ENCODE measurements around the gene R3HDML.
A peak's percentile ranks its signal among the peaks of the same experiment; 100 is the strongest.

The R3HDML gene

DNA sequence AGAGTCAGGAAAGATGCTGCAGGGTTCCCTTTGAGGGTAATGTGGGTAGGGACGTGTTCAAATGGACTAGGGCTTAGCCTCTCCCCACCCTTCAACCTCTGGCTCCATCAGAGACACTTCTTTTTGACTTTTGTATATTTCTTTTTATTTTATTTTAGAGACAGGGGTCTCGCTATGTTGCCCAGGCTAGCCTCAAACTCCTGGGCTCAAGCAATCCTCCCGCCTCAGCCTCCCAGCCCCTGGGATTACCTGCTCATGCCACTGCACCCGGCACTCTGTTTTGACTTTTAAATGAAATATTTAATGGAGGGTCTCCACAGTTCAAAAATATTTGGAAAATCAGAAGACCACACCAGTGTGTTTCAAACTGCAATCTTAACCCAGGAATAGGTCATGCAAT, 27.2 kb downstream of the R3HDML start:
- no peak for DNase-seq (ENCODE audit: low spot score)

DNA sequence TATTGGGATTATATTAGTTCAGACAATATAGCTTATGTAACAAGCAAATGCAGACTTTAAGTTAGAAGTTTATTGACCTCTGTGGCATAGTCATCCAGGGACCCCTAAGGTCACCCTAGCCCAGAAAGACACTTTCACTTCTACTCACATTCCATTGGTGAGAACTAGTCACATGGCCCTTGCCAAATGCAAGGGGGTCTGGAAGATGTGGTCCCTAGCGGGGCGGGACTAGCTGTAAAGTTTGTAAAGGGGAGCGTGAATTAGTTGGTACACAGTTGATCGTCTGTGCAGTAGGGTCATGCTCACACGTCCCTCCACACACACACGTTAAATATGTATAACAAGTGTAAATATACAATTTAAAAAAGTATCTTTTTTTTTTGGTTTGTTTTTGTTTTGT, 27.9 kb downstream of the R3HDML start:
- no peak for DNase-seq (ENCODE audit: low spot score)

DNA sequence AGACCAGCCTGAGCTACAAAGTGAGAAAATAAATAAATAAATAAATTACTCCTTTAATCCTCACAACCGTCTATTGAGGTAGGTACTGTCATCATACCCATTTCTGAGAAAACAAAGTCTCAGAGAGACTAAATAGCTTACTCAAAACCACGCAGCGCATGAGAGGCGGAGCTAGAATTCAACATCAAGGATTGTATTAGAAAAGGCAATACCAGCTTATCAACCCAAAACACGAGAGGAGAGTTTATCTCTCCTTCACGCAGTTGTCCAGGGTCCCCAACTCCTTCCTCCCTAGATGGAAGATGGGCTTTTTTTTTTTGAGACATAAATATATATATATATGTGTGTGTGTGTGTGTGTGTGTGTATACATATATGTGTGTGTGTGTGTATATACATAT, 30.9 kb downstream of the R3HDML start:
- DNase-seq (ENCODE audit: low spot score): no peak

DNA sequence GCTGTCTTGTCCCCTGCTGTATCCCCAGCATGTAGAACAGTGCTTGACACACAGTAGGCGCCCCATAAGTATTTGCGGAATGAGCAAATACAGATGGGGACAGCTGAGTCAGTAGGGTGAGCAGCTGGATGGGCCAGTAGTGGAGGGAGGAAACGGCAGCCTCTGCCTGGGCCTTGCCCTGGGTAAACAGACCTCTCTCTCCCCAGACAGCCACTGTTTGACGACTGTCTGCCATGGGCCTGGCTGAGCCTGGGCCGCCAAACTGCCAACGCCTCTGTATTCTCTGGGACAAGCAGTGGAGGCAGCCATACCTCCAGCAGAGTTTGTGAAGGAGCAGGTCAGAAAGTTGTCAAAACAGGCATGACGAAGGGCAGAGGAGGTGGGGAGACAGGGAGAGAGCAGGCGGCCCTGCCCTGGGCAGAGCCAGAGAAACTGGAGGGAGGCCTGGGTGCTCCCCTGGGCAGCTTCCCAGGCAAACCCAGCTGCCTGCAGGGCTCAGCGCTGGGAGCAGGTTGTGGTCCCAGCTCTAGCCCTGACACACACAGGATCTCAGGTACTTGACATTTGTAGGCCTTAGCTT, 33.9 kb downstream of the R3HDML start:
- no peak for DNase-seq (ENCODE audit: low spot score)

DNA sequence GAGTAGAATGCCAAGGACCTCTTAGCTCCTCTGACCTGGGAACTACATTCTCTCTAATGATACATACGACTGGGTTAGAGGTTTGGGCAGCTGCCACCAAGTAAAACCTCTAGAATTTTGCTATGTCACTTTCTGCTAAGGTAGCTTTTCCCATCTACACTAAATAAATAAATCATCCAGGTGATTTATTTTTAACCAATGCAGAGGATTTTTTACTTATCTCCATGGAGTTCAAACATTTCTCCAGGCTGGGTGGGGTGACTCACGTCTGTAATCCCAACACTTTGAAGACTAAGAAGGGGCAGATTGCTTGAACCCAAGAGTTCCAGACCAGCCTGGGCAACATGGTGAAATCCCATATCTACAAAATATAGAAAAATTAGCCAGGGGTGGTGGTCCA, 45.8 kb downstream of the R3HDML start:
- DNase-seq (ENCODE audit: low spot score): no peak

DNA sequence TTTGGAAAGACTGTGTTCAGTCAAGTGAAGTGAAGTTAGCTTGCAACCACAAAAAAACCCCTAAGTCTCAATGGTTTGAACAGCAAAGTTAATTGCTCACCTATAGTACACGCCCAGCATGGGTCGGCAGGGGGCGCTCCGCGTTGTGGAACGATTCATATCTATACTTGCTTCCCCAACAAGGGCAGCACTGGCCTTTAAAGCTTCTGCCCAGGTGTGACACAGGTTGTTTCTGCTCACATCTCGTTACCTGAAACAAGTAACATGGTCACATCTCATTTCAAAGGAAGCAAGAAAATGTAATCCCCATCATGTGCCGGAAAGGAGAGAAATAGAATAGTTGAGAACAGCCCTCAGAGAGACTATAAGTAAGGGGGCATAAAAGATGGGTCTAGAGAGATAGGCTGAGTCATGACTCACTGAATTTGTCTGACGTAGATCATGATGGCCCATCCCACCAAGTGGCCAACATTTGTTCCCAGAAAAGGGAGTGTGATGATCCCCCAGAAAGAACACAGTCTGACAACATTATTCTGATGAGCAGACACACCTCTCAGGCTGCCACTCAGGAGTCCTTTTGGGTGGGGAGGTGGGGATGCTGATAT, 47.7 kb downstream of the R3HDML start:
- DNase-seq (ENCODE audit: low spot score): peak; percentile 81

DNA sequence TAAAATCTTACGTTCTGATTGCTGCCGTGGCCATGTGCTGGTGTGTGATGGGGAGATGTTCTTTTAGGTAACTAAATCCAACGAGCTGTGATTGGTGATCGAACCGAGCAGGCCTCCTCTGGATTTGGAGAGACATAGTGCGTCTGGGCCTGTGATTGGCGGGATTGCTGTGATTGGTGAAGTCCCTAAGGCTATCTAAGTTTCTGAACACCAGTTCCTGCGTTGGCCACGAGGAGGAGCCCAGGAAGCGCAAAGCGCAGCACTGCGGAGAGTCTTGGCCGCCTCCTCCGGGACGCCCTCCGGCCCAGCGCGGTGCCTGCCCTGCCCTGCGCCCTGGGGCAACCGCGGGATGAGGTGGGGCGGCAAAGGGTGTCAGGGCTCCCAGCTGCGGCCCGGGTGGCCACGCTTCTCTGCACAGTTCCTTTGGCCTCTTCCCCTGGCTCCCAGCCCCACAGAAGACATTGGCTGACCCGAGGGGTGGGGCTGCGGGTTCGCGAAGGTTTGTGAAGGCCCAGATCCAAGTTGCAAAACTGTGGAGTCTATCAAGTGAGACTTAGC, 51.7 kb downstream of the R3HDML start:
- DNase-seq (ENCODE audit: low spot score): peak; percentile 55

DNA sequence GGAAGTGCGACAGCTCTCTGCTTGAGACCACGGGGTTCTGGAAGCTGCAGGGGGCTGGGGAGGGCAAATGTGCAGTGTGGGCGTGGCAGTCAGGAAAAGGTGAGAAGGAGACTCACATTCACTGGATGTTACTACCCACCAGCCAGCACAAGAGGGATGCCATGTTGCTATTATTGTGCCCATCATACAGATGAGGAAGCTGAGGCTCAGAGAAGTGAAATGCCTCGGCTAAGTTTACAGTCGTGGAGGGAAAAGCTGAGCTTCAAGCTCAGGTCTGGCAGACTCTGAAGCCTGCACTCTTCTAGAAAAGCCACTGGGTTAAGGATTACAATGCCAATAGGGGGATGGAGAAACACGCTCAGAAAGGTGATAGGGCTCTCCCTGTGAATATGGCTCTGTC, 53.0 kb downstream of the R3HDML start:
- no peak for DNase-seq (ENCODE audit: low spot score)

DNA sequence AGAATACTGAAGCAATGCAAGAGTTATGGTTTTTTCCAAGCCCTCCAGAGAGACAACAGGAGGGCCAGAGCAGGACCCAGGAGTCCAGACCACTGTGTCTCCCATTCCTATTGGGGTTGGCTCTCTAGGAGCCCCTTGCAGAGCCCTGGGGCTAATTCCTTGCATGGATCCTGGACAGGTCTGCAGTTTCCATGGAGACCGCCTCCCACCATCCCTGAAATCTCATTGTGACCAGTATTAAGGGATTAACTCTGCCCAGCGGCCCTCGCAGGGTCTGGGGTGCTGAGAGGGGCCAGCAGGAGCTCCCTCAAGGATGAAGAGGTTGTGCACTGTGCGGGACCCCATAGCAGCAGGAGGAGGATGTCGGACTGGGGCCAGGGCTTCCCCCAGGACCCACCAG, 53.4 kb downstream of the R3HDML start:
- DNase-seq (ENCODE audit: low spot score): no peak

DNA sequence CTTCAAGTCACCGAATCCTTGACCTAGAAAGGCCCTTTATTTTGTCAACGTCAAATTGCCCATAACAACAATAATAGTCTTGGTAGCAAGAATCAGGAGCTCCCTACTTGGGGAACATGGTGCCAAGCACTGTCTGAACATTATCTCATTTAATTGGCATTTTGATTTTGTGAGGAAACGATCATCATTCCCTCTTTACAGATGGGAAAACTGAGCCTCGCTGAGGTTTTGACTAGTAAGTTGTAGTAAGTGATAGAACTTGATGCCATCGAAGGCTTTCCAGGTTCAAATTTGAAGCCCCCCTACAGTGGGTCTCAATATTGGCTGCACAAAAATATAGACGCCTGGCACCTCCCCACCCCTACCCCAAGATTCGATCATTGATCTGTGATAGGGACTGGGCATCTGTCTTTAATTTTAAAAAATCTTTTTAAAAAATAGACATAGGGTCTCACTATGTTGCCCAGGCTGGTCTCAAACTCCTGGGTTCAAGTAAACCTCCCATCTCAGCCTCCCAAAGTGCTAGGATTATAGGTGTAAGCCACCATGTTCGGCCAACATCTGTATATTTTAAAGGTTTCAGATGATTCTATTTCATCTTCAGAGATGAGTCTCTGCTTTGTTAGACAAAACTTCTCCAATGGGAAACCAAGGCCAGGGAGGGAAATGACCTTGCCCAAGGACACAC, 55.4 kb downstream of the R3HDML start:
- DNase-seq (ENCODE audit: low spot score): no peak

DNA sequence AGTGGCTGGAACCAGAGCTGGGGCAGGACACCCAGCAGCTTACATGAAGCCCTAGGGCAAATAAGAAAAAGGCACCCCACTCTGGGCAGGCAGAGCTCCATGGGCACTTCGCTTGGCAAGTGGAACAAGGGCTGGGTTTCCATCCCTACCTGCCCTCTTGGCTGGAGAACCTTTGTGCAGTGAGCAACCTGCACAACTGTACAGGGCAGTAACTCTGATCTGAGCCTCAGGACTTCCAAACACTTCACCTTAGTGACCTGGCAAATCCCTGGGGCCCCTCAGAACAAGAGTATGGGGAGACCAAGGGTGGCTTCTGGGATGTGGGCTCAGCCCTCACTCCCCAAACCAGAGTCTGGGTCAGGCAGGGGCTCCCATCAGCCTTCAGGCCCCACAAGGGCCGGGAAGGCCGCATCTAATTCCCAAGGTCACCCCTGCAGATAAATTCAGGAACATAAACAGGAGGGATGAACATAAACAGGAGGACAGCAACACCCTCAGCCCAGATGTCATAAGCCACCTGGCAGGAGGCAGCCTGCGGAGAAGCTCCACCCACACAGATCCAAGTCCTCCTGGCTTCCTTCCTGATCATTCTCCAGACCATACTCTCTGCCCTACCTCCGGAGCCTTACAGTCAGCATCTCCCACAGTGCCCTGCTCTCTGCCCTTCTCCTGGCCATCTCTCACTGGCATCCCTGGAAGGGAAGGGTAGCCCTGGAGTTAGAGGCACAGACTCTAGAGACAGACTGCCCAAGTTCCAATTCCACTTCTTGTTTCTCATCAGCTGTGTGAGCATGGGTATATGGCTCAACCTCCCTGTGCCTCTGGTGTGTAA, 56.1 kb downstream of the R3HDML start:
- no peak for DNase-seq (ENCODE audit: low spot score)

DNA sequence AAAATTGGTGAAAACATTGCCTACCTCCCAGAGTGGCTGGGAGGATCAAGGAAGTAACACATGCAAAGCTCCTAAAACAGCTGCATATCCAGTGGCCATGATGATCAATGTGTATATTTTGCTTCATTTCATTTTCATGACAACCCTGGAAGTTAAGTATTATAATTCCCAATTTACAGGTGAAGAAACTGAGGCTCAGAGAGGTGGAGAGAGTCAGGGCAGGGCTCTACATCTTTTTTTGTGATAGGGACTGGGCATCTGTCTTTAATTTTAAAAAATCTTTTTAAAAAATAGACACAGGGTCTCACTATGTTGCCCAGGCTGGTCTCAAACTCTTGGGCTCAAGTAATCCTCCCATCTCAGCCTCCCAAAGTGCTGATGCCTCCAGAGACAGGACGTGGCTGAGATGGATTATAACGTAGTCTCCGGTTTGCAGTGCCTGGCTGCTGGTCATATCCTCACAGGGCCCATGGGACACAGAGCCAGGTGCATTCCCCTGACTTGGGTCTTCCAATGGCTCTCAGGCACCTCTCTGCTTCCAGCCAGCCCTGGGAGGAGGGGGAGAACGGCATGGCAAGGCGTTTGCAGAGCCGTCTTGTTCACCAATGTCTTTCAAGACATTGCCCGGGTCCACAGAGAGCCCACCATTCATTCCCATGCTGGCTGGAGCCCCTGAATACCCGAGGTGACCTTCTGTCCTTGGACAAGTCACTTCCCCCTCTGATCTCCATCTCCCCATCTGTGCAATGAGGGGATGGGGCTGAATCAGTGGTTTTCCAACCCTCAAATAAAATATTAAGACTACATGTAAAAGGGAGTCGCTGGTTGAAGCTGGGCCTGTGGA, 57.0 kb downstream of the R3HDML start:
- DNase-seq (ENCODE audit: low spot score): no peak

DNA sequence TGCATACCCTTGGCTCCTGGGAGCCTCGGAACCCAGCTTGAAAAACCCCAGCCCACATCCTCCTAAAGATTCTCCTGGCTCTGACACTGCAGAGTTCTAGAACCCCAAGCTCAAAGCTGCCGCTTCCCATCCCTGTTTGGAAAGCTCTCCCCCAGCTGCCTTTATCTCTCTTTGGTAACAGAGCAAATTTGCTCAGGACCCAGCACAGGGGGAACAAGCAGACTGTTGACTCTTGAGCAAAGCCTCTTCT, 57.5 kb downstream of the R3HDML start:
- DNase-seq (ENCODE audit: low spot score): no peak

DNA sequence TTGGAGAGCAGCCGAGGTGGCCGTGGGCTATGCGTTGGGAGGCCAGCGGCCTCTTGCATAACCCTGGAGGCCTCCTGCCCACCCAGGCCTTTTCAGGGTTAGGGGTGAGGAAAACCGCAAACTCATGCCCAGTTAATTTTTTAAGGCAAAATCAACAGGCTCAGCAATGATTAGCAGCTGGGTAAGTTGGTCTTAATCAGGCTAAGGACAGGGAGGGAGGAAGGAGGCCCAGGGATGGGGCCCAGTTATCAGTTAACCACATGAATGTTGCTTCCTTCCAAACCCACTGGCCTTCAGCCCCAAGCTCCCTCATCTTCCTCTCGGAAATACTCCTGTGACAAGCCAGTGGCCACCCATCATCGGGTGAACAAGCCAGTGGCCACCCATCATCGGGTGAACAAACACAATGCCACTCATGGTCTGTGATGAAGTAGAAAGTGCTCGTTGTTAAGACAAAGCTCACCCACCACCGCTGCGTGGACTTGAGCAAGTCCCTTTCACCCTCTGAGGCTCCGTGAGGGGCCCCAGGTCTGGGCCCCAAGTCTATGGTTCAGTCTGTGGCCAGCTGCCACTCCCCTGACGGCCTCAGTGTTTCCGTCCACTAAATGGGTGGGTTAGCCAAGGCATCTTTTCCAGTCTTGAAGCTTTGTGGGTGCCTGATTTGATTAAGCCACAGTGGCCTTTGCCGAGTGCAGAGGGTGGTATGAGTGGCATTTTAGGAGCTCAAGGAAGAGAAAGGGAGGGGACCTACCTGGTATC, 58.0 kb downstream of the R3HDML start:
- no peak for DNase-seq (ENCODE audit: low spot score)

DNA sequence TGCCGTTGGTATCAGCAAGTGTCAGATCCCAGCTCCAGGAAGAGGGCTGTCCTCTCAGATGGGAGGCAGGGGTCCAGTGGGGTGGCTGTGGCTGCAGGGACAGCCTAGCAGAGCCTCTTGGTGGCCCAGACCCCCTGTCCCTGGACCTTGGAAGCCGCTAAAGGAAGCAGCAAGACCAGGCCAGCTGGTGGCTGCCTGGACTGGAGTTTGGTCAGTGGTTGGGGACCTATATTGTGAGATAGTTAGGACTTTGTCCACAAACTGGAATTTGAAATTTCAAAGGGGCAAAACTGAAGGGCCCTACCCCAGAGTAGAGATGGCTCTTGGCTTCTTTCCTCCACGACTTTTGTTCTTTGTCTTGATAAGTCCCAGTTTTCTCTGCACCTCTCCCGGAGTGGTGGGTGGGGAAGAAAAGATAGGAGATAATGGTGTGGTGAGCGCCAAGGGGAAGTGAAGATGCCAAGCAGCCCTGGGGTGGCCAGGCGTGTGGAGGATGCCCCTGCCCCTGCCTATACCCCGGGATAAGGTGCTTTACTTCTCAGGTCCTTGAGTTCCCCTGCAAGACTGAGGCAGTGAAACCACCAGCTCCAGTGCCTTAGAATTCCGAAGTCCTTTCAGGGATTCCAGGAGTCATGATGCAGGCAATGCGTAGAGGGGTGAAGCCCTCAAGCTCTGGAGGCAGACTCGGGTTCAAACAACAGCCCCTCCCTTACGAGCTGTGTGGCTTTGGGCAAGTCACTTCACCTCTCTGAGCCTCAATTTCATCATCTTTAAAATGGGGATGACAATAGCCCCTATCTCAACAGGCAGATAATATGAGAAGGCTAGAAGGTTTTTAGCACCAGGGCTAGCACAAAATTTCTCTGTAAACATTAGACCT, 58.9 kb downstream of the R3HDML start:
- no peak for DNase-seq (ENCODE audit: low spot score)

DNA sequence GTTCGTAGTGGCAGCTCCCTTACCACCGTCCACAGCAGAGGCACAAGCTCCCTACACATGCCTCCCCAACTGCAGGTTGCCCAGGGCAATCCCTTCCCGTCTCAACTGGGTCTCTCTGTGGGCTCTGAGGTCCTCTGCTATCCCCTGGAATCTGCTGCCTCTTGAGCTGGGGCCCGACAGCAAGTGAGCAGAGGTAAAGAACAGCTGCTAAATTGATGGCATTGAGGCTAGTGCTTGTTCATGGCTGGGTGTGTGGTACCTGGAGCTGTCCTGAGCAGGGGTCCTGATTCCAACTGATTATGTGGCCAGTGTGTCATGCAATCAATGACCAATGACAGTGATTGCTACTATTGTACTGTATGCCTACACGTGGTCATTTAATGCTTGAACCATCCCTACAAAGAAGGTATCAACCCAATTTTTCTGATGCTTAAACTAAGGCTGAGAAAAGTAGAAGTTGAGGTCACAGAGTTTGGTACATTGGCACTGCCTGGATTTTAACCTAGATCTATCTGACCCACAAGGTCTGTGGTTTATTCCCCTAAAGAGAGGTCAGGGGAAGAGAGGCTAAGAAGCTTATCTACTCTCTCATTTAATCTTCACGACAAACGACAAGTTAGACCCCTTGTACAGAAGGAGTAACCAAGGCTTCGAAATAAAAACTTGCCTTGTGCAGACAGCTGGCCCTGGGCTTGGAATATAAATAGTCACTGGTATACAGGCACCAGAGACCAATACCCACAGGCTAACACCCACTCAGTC, 59.7 kb downstream of the R3HDML start:
- DNase-seq (ENCODE audit: low spot score): no peak

DNA sequence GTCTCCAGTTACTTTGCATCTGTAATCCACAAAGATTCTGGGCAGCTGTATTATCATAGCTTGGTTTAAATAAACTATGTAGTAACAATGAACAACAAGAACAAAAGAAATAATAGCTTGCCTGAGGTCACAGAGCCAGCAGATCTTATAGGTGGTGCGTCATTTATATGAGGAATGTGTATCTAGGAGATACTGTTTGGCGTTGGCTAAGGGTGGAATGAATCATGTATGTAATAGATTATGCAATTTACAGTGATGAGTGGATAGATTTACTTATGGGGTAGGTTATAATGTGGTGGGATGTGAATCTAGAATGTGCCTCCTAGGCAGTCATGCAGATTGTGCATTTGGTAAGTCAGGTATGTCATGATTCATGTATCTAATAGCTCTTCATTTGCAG, 61.5 kb downstream of the R3HDML start:
- DNase-seq (ENCODE audit: low spot score): no peak

DNA sequence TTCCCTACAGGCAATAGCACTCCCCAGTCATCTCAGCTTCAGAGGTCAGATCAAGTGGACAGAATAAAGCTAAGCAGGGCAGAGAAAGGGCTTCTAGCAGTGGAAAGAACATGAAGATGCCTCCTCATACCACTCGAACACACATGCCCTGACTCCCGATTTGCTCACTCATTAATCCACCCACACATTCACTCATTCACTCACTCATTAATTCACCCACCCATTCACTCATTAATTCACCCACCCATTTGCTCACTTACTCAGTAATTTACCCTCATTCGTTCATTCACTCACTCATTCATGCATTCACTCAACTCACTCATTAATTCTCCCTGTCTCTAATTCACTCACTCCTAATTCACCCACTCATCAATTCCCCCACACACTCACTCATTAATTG, 62.6 kb downstream of the R3HDML start:
- no peak for DNase-seq (ENCODE audit: low spot score)

DNA sequence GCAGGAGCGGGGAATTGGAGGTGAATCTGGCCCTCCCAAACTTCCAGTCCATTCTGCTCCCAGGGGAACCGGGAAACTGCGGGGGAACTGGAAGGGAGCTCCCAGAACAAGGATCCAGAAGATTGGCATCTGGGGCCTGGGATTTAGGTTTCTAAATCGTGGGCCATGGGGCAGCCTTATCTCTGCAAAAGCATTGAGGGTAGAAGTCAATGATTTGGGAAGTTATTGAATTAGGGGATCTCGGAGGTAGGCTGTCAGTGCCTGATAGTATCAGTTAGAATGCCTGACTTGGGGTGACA, 63.8 kb downstream of the R3HDML start:
- no peak for DNase-seq (ENCODE audit: low spot score)

Data from CD4-positive, alpha-beta T cell treated with Interleukin-15 for 4 hours (primary cell).